HEK293 (cell line): ENCODE data around the gene PTPRN2.
A peak's percentile ranks its signal among the peaks of the same experiment; 100 is the strongest.

Experiments
- ELK4 ChIP-seq: IDR thresholded peaks from 2 replicates; pipeline ENCODE4 v1.6.1; 2011; ENCODE audit warnings: mild to moderate bottlenecking, low read depth, low read length, borderline replicate concordance
- OVOL3 ChIP-seq: fragments of 450-650 bp; formaldehyde crosslinking; IDR thresholded peaks from 2 replicates; pipeline ENCODE4 v1.5.1; 2016; ENCODE audit warnings: missing biosample characterization, missing genetic modification characterization
- PATZ1 ChIP-seq: fragments of 450-650 bp; formaldehyde crosslinking; IDR thresholded peaks from 2 replicates; pipeline ENCODE4 v1.5.1; 2016; ENCODE audit warnings: missing biosample characterization, missing genetic modification characterization
- PRDM10 ChIP-seq: fragments of 450-650 bp; formaldehyde crosslinking; IDR thresholded peaks from 2 replicates; pipeline ENCODE4 v1.5.1; 2016; ENCODE audit warnings: missing biosample characterization, missing genetic modification characterization
- PRDM4 ChIP-seq: fragments of 450-650 bp; formaldehyde crosslinking; IDR thresholded peaks from 2 replicates; pipeline ENCODE4 v1.5.1; 2017; ENCODE audit warnings: missing biosample characterization, missing genetic modification characterization
- RBAK ChIP-seq: fragments of 450-650 bp; formaldehyde crosslinking; IDR thresholded peaks from 2 replicates; pipeline ENCODE4 v1.5.1; 2016; ENCODE audit warnings: missing biosample characterization, missing genetic modification characterization
- WT1 ChIP-seq: fragments of 450-650 bp; formaldehyde crosslinking; IDR thresholded peaks from 2 replicates; pipeline ENCODE4 v1.5.1; 2016; ENCODE audit warnings: missing biosample characterization, missing genetic modification characterization
- ZBTB44 ChIP-seq: fragments of 450-650 bp; IDR thresholded peaks from 2 replicates; pipeline ENCODE4 v1.5.1; 2018; ENCODE audit warnings: missing biosample characterization, mild to moderate bottlenecking, missing genetic modification characterization
- ZBTB6 ChIP-seq: fragments of 450-650 bp; formaldehyde crosslinking; IDR thresholded peaks from 2 replicates; pipeline ENCODE4 v1.5.1; 2017; ENCODE audit warnings: missing biosample characterization, missing genetic modification characterization
- ZNF19 ChIP-seq: fragments of 450-650 bp; formaldehyde crosslinking; IDR thresholded peaks from 2 replicates; pipeline ENCODE4; 2016; ENCODE audit warnings: missing biosample characterization, missing genetic modification characterization, low read depth
- ZNF239 ChIP-seq: fragments of 450-650 bp; formaldehyde crosslinking; IDR thresholded peaks from 2 replicates; pipeline ENCODE4 v1.5.1; 2016; ENCODE audit warnings: missing biosample characterization, missing genetic modification characterization
- ZNF248 ChIP-seq: fragments of 450-650 bp; formaldehyde crosslinking; IDR thresholded peaks from 2 replicates; pipeline ENCODE4 v1.5.1; 2017; ENCODE audit warnings: missing biosample characterization, missing genetic modification characterization
- ZNF274 ChIP-seq, 2 experiments: fragments of 200-500 bp in 1 of 2; fragments of 450-650 bp in 1 of 2; sonication (Bioruptor generic) in 1 of 2; formaldehyde crosslinking in 1 of 2; IDR thresholded peaks; 2 replicates each; pipeline versions ENCODE4 v1.5.1 to v1.6.1; 2014 to 2016; ENCODE audit warnings: borderline replicate concordance in 1 of 2, inconsistent platforms in 1 of 2, low read length in 1 of 2, missing biosample characterization in 1 of 2, missing genetic modification characterization in 1 of 2
- ZNF366 ChIP-seq: fragments of 450-650 bp; formaldehyde crosslinking; conservative IDR thresholded peaks from 2 replicates; pipeline ENCODE4 v1.5.1; 2016; ENCODE audit warnings: missing biosample characterization, missing genetic modification characterization
- ZNF394 ChIP-seq: fragments of 450-650 bp; formaldehyde crosslinking; IDR thresholded peaks from 2 replicates; pipeline ENCODE4 v1.5.1; 2016; ENCODE audit warnings: missing biosample characterization, missing genetic modification characterization, mild to moderate bottlenecking, moderate library complexity, borderline replicate concordance
- ZNF449 ChIP-seq: fragments of 450-650 bp; formaldehyde crosslinking; IDR thresholded peaks from 2 replicates; pipeline ENCODE4 v1.5.1; 2017; ENCODE audit warnings: missing biosample characterization, mild to moderate bottlenecking, missing genetic modification characterization, moderate library complexity
- ZNF473 ChIP-seq: fragments of 450-650 bp; formaldehyde crosslinking; IDR thresholded peaks from 2 replicates; pipeline ENCODE4 v1.5.1; 2017; ENCODE audit warnings: missing biosample characterization, missing genetic modification characterization
- ZNF558 ChIP-seq: fragments of 450-650 bp; formaldehyde crosslinking; IDR thresholded peaks from 2 replicates; pipeline ENCODE4 v1.5.1; 2016; ENCODE audit warnings: missing biosample characterization, missing genetic modification characterization
- ZNF560 ChIP-seq: fragments of 450-650 bp; formaldehyde crosslinking; IDR thresholded peaks from 2 replicates; pipeline ENCODE4 v1.5.1; 2017; ENCODE audit warnings: missing biosample characterization, missing genetic modification characterization, borderline replicate concordance
- ZNF571 ChIP-seq: fragments of 450-650 bp; formaldehyde crosslinking; IDR thresholded peaks from 2 replicates; pipeline ENCODE4 v1.5.0; 2017; ENCODE audit warnings: missing biosample characterization, missing genetic modification characterization
- ZNF621 ChIP-seq: fragments of 450-650 bp; formaldehyde crosslinking; IDR thresholded peaks from 2 replicates; pipeline ENCODE4 v1.5.1; 2017; ENCODE audit warnings: missing biosample characterization, missing genetic modification characterization
- ZNF623 ChIP-seq: fragments of 450-650 bp; formaldehyde crosslinking; IDR thresholded peaks from 2 replicates; pipeline ENCODE4 v1.5.1; 2016; ENCODE audit warnings: missing biosample characterization, missing genetic modification characterization
- ZNF692 ChIP-seq: fragments of 450-650 bp; formaldehyde crosslinking; IDR thresholded peaks from 2 replicates; pipeline ENCODE4 v1.5.1; 2016; ENCODE audit warnings: missing biosample characterization, missing genetic modification characterization

Gene PTPRN2

GRCh38 chr7:157932498-157933218, 655.0 kb downstream of the PTPRN2 start (continued):
- TF ChIP-seq PRDM4 (tag by site-specific recombination) (no peak), ZNF558 (tag by site-specific recombination) (no peak), PRDM10 (tag by site-specific recombination) (no peak), ZNF621 (tag by site-specific recombination) (no peak), ZNF366 (no peak; the same call in 1 of the 2 replicates), ZBTB6 (tag by site-specific recombination) (no peak), ZNF473 (no peak), WT1 (tag by site-specific recombination) (peak; percentile 44; the same call in 1 of the 2 replicates), ZNF692 (tag by site-specific recombination) (no peak), ZNF623 (no peak), PATZ1 (tag by site-specific recombination) (no peak), ZNF239 (tag by site-specific recombination) (no peak), ZNF571 (tag by site-specific recombination) (no peak), ZNF394 (tag by site-specific recombination) (peak; percentile 20; the same call in 1 of the 2 replicates), RBAK (tag by site-specific recombination) (no peak), ZNF274 (IDR thresholded peaks at IDR 0.05; ENCODE audit: low read length) (no peak), ZNF274 (tag by site-specific recombination; IDR thresholded peaks at IDR 0.05; ENCODE audit: borderline replicate concordance) (no peak), ZNF248 (tag by site-specific recombination) (peak; percentile 70; the same call in 1 of the 2 replicates), ELK4 (no peak), ZNF449 (tag by site-specific recombination) (no peak), ZBTB44 (tag by site-specific recombination) (no peak), ZNF560 (tag by site-specific recombination) (no peak), ZNF19 (no peak), OVOL3 (tag by site-specific recombination) (no peak)
